Stimulated activated CD8-positive, alpha-beta memory T cell treated with anti-CD3 and anti-CD28 coated beads, Interleukin-12 subunit alpha, Interleukin-12 subunit beta, amount 100 ng/mL, for 1 hour (primary cell): Measurements from ENCODE around the gene GATA1.
"Not testable (repeated sequence)": the region's sequence is repeated elsewhere in the genome, so short reads cannot be mapped to it uniquely, and the experiment has no call there.

ENCODE experiments used
- DNase-seq: peaks from one replicate; pipeline ENCODE4 v3.0.0-alpha.2; 2020; ENCODE audit warnings: low read depth

Gene GATA1

DNA sequence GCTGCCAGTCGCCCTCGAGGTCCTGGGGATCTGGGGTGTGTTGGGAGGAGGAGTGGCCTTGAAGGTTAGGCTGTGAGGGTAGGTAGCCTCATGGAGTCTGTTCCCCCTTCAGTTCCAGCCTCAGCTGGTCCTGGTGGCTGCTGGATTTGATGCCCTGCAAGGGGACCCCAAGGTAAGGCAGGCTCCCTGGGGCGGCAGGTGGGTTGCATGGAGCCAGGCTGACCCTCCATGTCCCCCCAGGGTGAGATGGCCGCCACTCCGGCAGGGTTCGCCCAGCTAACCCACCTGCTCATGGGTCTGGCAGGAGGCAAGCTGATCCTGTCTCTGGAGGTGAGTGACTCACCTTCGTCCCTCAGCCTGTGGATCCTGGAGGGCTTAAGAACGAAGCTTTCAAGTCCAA, 28.3 kb downstream of the GATA1 start:
- no peak for DNase-seq

DNA sequence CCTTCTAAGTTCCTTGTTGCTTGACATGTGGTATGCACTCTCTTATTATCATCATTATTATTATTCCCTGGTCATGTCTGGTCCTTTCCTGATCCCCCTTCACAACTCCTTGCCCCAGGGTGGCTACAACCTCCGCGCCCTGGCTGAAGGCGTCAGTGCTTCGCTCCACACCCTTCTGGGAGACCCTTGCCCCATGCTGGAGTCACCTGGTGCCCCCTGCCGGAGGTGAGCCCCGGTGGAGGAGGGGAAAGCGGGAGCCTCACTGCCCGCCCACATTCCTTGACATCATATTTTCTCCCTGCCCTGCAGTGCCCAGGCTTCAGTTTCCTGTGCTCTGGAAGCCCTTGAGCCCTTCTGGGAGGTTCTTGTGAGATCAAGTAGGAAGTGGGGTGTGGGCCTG, 28.9 kb downstream of the GATA1 start:
- DNase-seq: no peak

DNA sequence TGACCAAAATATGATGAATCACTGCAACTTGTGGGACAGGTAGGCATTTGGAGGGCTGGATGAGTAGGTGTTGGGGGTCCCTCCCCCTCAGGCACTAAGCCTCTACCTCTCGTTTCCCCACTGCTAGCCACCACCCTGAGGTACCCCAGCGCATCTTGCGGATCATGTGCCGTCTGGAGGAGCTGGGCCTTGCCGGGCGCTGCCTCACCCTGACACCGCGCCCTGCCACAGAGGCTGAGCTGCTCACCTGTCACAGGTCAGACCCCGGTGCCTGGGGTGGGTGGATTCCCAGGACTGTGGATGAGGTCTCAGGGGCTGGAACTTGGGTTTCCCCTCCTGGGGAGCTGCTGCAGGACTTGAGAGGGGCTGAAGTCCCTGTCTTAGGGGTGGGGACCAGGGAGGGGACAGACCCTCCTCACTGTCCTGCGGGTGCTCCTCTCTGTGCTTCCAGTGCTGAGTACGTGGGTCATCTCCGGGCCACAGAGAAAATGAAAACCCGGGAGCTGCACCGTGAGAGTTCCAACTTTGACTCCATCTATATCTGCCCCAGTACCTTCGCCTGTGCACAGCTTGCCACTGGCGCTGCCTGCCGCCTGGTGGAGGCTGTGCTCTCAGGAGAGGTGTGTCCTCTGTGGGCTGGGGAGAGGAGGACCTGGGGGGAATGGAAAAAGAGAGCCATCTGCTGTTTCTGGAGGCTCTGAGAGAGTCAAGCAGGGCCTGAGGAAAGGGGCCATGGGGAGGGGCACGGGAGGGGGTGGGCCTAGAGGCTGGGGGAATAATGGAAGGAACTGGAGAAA, 29.8 kb downstream of the GATA1 start:
- DNase-seq: no peak

DNA sequence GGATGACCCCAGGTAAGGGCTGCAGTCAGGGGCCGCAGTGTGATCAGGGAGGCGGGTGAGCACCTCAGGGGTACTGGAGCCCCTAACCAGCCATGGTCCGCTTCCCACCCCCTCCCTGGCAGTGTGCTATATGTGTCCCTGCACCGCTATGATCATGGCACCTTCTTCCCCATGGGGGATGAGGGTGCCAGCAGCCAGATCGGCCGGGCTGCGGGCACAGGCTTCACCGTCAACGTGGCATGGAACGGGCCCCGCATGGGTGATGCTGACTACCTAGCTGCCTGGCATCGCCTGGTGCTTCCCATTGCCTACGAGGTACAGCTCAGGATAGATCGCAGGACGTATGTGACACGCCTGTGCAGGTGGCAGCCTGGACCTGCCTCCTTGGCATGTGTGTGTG, 31.7 kb downstream of the GATA1 start:
- no peak for DNase-seq

DNA sequence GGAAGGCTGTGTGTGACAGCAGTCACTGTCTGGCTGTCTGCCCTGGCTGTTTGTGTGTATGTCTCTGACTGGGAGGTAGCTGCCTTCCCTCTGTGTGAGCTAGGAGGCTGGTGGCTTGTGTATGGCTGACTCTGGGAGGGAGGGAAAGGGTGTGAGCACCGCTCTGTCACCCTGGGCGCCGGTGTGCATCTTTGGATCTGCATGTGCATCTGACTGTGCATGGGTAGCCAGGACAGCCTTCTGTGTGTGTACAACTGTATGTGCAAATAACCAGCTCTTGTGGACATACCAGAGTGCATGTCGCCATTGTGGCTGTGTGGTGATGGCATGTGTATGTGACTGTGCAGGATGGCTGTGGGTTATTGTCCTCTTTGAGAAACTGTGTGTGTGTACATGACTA, 32.5 kb downstream of the GATA1 start:
- DNase-seq: no peak

DNA sequence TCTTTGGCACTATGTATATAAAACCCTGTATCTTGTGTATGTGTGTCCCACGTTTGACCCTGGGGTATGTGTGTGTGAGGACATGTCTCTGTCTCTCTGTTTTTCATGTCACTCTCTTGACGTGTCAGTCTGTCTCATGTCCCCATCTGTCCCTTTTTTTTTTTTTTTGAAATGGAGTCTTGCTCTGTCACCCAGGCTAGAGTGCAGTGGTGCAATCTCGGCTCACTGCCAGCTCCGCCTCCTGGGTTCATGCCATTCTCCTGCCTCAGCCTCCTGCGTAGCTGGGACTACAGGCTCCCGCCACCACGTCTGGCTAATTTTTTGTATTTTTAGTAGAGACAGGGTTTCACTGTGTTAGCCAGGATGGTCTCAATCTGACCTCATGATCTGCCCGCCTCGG, 33.0 kb downstream of the GATA1 start:
- not testable (repeated sequence) for DNase-seq

DNA sequence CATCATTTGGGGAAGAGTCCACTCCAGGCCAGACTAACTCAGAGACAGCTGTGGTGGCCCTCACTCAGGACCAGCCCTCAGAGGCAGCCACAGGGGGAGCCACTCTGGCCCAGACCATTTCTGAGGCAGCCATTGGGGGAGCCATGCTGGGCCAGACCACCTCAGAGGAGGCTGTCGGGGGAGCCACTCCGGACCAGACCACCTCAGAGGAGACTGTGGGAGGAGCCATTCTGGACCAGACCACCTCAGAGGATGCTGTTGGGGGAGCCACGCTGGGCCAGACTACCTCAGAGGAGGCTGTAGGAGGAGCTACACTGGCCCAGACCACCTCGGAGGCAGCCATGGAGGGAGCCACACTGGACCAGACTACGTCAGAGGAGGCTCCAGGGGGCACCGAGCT, 36.7 kb downstream of the GATA1 start:
- DNase-seq: no peak

DNA sequence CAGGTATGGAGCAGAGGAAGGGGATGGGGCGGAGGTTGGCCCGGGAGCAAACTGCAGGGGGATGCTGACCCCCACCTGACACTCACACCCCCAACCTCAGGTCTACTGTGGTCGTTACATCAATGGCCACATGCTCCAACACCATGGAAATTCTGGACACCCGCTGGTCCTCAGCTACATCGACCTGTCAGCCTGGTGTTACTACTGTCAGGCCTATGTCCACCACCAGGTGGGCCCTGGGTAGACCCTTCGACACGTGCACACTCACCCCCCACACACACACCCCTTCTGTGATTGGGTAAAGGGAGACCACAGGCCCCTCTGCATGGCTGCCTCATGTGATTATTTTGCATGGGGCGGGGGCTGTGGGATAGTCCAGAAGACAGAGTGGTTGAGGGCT, 37.7 kb downstream of the GATA1 start:
- DNase-seq: no peak

DNA sequence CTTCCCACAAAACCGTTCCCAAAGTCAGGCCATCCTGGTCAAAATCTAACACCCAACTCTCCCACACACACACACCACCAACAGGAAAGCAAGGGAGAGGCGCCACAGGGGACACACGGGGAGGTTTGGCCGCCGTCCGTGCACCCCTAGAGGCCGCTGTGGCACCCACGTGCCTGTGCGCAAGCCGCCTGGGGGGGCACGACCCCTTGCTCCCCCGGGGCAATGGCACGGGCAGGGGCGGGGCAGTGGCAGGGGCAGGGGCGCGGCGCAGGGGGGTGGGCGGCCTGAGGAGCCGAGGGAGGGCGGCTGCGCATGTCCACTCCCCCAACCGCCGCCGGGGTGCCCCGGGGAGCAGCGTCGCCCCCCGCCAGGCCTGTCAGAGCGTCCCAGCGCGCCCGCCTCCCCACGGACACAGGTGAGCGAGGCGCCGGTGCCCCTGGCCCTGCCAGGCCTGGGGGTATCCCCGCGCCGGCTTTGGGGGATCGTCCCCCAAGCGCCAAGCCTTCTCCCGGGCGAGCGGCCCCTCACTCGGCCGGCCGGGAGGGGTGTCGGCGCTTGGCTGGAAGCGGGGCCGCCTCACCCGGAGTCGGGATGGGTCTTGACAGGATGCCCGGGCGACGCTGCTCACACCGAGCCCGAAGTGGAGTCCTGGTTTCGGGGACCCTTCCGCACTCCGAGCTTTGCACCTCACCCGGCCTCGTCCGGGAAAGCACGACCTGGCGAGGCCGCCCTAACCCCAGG, 39.9 kb downstream of the GATA1 start, which contains the start of gene ERAS:
Gene ERAS, plus strand, starts transcription at position 379 of the 741 bp plus-strand sequence. CDS start 2,611 bp downstream, outside the sequence.
- DNase-seq: no peak

DNA sequence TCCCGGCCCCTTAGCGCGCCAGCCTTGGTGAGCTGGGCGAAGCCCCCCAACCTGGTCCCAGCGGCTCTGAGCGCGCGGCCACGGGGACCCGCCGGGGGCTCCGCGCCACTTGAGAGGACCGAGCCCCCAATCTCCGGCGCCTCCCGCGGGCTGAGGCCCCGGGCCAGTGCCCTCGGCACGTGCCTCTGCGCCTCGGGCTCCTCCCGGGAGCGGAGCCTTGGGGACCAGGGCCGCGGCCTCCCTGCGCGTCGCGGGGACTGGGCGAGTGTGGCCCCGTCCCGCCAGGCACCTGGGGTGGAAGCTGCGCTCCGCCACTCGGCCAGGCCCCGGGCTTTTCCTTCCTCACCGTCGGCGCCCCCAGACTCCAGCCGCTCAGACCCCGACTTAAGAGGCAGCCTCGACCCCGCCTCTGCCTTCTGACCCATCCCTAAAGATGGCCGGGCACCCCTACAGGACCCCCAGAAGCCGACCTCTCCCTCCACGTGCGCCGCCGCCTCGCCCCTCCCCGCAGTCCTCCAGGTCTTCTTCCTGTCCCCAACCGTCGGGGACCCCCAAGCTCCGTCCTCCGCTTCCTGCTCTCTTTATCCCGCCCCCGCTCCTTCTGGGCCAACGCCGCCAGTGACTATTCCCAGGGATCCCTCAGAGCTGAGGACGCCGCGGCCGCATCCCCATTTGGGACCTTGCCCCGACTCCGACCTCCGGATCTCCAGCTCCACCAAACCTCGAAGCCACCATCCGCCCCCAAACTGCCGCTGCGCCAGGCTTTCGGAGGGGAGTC, 40.7 kb downstream of the GATA1 start:
- DNase-seq: no peak

DNA sequence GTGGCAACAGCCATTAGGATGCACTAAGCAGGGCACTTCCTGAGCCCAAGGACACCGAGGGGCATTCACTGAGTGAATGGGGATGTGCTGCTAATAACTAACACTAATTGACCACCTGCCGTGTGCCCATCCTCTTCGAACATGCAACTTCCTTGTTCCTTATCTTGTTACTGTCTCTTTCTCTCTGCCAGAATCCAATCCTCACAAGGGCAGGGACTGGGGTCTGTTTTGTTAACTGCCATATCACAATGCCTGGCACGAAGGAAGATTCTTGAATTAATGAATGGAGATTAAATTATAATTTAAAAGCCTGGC, 41.2 kb downstream of the GATA1 start:
- DNase-seq: no peak

DNA sequence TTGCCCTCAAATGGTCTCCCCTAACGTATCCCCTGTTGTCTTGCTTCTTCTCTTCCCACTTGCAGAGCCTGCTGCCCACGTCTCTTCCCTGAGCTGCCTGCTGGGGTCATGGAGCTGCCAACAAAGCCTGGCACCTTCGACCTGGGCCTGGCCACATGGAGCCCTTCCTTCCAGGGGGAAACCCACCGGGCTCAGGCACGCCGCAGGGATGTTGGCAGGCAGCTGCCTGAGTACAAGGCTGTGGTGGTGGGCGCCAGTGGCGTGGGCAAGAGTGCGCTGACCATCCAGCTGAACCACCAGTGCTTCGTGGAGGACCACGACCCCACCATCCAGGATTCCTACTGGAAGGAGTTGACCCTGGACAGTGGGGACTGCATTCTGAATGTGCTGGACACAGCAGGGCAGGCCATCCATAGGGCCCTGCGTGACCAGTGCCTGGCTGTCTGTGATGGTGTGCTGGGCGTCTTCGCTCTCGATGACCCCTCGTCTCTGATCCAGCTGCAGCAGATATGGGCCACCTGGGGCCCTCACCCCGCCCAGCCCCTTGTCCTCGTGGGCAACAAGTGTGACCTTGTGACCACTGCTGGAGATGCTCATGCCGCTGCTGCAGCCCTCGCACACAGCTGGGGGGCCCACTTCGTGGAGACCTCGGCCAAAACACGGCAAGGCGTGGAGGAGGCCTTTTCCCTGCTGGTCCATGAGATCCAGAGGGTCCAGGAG, 42.8 kb downstream of the GATA1 start:
- no peak for DNase-seq

DNA sequence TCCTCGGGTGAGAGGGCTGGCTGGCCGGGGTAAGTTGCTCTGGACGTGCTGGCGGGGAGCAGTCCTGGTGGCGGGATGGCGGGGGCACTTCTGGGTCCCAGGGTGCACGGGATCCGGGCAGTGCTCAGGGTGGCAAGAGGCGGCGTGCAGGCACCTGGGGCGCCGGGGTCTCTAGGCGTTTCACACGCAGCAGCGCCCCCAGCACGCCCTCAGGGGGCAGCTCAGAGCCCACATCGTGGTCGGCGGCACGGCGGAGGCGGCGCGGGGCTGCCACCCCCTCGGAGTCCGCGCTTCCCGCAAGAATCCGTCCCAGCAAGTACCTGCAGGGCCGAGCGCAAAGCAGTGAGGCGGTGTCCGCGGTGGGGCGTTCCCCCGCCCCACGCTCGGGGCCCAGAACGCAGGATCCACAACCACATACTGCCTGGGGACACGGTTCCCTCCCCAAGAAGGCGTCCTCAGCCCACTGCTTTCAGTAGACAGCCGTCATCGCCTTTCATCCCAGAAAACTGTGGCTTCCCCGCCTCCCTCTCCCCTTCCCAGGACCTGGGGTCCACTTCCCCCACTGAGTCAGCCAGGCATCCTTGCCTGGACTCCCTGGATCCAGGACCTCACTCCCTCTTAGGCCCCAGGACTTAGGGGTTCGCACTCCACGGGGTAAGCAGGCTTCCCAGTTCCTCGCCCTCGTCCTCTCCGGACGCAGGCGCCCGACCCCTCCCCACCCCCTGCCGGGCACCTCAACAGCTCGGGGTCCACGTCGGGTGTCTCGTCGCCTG, 44.9 kb downstream of the GATA1 start:
- no peak for DNase-seq

DNA sequence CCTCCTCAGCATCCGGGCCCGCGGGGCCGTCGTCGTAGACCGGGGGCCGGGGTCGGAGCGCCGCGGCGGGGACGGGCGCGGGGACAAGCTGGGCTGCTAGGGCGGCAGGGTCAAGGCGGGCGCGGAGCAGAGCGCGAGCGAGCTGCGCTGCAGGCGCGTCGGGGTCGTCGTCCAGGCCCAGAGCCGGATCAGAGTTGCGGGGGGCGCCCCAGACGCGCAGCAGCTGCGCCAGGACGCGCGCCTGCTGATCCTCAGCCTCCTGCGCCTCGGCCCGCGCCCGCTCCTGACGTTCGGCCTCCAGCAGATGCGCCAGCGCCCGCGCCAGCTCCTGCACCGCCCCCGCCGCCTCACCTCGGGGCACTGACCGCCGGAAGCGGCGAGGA, 45.5 kb downstream of the GATA1 start:
- no peak for DNase-seq

DNA sequence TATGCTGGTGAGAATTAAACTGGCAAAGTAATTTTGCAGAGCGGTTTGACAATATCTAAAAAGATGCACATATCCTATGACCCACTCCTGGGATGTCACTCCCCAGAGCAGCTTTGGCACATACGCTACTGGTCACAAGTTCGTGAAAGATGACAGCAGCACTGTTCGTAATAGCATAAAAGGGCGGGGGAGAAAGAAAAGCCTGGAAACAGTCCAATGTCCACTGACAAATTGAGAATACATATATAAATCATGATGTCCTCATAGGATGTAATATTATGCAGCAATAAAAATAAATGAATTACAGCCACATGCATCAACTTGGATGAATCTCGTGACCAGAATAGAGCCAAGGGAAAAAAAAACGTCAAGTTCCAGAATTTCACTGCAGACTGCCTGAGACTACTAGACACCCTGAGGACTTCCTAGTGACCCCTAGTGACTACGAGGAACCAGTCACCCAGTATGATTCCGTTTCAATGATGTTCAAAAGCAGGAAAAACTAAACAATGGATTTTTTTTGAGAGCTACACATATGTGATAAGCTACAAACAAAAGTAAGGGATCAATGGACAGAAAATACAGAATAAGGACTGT, 47.2 kb downstream of the GATA1 start:
- no peak for DNase-seq

DNA sequence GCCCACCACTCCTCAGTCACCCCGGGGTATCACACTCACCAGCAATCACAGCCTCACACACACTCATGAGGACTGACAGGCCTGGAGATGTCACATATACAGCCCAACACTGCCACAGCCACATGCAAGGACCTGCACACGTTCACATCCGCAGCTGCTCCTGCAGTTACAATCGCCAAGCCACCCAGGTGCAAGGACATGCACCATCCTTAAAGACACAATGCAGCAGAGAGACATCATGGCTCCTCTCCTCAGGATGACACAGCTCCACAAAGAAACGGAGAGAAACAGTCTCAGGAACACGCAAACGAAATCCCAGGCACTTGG, 48.0 kb downstream of the GATA1 start:
- no peak for DNase-seq

DNA sequence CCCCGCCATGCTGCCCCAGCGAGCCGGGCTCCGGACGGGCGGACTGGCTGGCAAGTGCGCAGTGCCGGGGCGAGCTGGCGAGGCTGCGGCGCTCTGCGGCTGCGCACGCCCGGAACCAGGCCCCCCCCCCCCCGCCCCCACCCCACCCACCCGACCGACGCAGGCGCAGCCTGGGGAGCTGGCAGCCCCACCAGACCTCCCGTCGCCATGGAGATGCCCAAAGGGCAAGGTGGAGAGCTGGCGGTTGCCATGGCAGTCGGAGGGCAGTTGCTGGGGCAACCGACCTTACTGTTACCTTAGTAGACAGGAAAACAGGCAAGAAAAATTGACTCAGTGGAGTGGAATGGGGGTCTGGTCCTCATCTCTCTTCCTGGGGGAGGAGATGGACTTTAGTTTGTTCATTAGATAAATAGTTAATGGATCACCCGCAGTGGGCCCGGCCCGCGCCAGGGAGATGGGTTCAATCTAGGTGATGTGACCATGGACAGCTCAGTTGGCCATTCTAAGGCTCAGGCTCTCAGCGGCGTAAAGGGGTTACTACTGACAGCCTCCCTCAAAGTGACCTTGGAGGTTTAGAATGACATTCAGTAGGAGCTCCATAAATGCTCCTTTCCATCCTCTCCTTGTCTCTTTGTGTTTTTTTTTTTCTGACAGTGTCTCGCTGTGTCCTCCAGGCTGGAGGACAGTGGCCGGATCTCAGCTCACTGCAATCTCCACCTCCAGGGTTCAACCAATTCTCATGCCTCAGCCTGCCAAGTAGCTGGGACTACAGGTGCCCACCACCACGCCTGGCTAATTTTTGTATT, 49.3 kb downstream of the GATA1 start, which contains the start of gene PCSK1N:
Gene PCSK1N, minus strand, starts transcription at position 87 of the 806 bp plus-strand sequence. Its CDS starts 78 bp downstream, at position 9.
- no peak for DNase-seq

DNA sequence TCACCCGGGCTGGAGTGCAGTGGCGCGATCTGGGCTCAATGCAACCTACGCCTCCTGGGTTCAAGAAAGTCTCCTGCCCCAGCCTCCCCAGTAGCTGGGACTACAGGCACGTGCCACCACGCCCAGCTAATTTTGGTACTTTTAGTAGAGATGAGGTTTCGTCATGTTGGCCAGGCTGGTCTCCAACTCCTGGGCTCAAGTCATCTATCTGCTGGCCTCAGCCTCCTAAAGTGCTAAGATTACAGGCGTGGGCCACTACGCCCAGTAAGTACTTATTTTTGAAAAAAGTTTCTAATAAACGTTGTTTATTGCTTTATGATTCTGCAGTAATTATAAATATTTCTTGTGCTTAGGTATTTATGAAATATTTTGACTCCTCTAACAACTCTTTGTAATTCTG, 53.3 kb downstream of the GATA1 start:
- no peak for DNase-seq
